K562 (cell line): ENCODE results near the gene TEX261. TPM values are rescaled to one million over a fixed set of nuclear protein-coding genes. Genes with fewer than 3 reads are reported as not detected.
A peak's percentile ranks its signal among the peaks of the same experiment; 100 is the strongest.

Experiments used
- DACH1 ChIP-seq: fragments of 450-650 bp; IDR thresholded peaks from 2 replicates; pipeline ENCODE4 v1.6.1; 2018; ENCODE audit not compliant: partially characterized antibody
- ELF4 ChIP-seq: fragments of 450-650 bp; formaldehyde crosslinking; IDR thresholded peaks from 2 replicates; pipeline ENCODE4 v1.4.0; 2022; ENCODE audit warnings: missing genetic modification characterization
- ESRRA ChIP-seq: fragments of 450-650 bp; IDR thresholded peaks from 2 replicates; pipeline ENCODE4 v1.6.1; 2014; ENCODE audit warnings: low read depth, mild to moderate bottlenecking, moderate library complexity, borderline replicate concordance
- MCM2 ChIP-seq: fragments of 450-650 bp; IDR thresholded peaks from 2 replicates; pipeline ENCODE4 v1.6.1; 2017; ENCODE audit warnings: low read depth, mild to moderate bottlenecking
- NCOA2 ChIP-seq, 2 experiments: fragments of 450-650 bp; IDR thresholded peaks; 2 replicates each; pipeline ENCODE4 v1.6.1; 2018; ENCODE audit warnings: mild to moderate bottlenecking in 2 of 2, moderate library complexity in 1 of 2; ENCODE audit not compliant: partially characterized antibody in 2 of 2
- RFX7 ChIP-seq: fragments of 250-450 bp; sonication (Bioruptor Pico); IDR thresholded peaks from 2 replicates; pipeline ENCODE4 v1.5.1; 2021; ENCODE audit warnings: mild to moderate bottlenecking
- SREBF1 ChIP-seq: fragments of 150-350 bp; IDR thresholded peaks from 2 replicates; pipeline ENCODE4 v1.6.1; 2014; ENCODE audit warnings: antibody characterized with exemption, low read depth, low read length, borderline replicate concordance
- polyA plus RNA-seq, 8 experiments: library from polyadenylated mRNA; depleted of rRNA in 4 of 8; stranded (reverse) in 5 of 8; unstranded in 3 of 8; fragments of >200 nt; fragmentation: Nextera tagmentation in 2 of 8; fragmentation: Illumina TruSeq in 1 of 8; extraction: Ambion mirVana in 2 of 8; extraction: Trizol in 1 of 8; gene quantifications; 2 replicates each; pipeline versions ENCODE4 v1.2.1 to v1.2.3, GENCODE V29; 2011 to 2014; ENCODE audit warnings: inconsistent platforms in 1 of 8, missing spikeins in 1 of 8
- total RNA-seq, 7 experiments: library from RNA; depleted of rRNA in 6 of 7; stranded (reverse); fragments of >200 nt in 6 of 7; fragmentation: Illumina TruSeq in 2 of 7; extraction: Trizol in 2 of 7; gene quantifications; 2 replicates each; pipeline versions ENCODE4 v1.2.1 to v1.2.3, GENCODE V29; 2011 to 2021; ENCODE audit warnings: low replicate concordance in 1 of 7
- TF ChIP-seq, protein P1 (sequence below): sonication (generic); formaldehyde crosslinking; IDR thresholded peaks from 2 replicates; pipeline ENCODE4 v1.8.0; 2023; ENCODE audit warnings: missing genetic modification reagents, mild to moderate bottlenecking, borderline replicate concordance
- TF ChIP-seq, protein P2 (sequence below): fragments of 250-450 bp; sonication (Bioruptor Pico); IDR thresholded peaks from 2 replicates; pipeline ENCODE4 v1.5.0; 2021; ENCODE audit warnings: mild to moderate bottlenecking, moderate library complexity
- TF ChIP-seq, protein P3 (sequence below): sonication (generic); formaldehyde crosslinking; IDR thresholded peaks from 2 replicates; pipeline ENCODE4 v1.8.0; 2022; ENCODE audit warnings: mild to moderate bottlenecking, low read depth, missing genetic modification reagents
- TF ChIP-seq, protein P4 (sequence below), 2 experiments: IDR thresholded peaks; 2 replicates each; pipeline ENCODE4 v1.6.1; 2012; ENCODE audit warnings: improper control_type of control experiment in 2 of 2, low read depth in 2 of 2, low read length in 2 of 2, borderline replicate concordance in 1 of 2
- TF ChIP-seq, protein P5 (sequence below): fragments of 450-650 bp; IDR thresholded peaks from 2 replicates; pipeline ENCODE4 v1.6.1; 2017; ENCODE audit warnings: antibody characterized with exemption

The TEX261 gene
- total and polyA plus RNA-seq, 9 of the 15 experiments (the other 6 are each of a cell fraction or from before 2014, with no cell fraction given): 11.9 to 110 (median 51.9) TPM

DNA sequence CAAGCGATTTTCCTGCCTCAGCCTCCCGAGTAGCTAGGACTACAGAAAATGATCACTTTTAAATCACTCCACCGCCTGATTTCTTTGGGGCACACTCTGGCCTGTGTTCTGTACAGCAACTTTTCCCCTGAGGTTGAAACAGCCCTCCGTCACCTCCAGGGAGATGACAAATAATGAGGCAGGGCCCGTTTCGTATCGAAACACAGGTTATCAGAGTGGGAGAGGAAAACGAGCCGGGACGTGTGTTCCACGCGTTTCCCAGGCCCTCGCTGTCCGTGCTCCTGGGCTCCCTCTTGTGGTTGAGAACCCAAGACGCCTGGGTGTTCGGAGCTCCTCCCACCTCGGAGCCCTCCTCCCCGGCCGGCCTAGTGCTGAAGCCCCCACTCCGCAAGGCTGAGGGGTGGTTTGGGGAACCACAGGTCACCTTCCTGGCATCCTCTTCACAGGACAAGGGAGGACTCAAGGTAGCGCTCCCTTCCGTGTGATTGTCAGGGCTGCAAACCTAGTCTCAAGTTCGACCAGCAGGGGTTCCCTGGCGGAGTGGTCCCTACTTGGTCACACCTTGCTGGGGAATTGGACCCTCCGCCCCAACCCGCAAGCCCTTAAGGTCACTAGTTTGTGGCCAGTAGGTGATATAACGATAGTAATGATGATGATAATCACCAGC lies 46.2 kb downstream of the TEX261 start (continued):
- TF ChIP-seq, protein P1, sequence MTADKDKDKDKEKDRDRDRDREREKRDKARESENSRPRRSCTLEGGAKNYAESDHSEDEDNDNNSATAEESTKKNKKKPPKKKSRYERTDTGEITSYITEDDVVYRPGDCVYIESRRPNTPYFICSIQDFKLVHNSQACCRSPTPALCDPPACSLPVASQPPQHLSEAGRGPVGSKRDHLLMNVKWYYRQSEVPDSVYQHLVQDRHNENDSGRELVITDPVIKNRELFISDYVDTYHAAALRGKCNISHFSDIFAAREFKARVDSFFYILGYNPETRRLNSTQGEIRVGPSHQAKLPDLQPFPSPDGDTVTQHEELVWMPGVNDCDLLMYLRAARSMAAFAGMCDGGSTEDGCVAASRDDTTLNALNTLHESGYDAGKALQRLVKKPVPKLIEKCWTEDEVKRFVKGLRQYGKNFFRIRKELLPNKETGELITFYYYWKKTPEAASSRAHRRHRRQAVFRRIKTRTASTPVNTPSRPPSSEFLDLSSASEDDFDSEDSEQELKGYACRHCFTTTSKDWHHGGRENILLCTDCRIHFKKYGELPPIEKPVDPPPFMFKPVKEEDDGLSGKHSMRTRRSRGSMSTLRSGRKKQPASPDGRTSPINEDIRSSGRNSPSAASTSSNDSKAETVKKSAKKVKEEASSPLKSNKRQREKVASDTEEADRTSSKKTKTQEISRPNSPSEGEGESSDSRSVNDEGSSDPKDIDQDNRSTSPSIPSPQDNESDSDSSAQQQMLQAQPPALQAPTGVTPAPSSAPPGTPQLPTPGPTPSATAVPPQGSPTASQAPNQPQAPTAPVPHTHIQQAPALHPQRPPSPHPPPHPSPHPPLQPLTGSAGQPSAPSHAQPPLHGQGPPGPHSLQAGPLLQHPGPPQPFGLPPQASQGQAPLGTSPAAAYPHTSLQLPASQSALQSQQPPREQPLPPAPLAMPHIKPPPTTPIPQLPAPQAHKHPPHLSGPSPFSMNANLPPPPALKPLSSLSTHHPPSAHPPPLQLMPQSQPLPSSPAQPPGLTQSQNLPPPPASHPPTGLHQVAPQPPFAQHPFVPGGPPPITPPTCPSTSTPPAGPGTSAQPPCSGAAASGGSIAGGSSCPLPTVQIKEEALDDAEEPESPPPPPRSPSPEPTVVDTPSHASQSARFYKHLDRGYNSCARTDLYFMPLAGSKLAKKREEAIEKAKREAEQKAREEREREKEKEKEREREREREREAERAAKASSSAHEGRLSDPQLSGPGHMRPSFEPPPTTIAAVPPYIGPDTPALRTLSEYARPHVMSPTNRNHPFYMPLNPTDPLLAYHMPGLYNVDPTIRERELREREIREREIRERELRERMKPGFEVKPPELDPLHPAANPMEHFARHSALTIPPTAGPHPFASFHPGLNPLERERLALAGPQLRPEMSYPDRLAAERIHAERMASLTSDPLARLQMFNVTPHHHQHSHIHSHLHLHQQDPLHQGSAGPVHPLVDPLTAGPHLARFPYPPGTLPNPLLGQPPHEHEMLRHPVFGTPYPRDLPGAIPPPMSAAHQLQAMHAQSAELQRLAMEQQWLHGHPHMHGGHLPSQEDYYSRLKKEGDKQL (CRISPR knock-in tag): no peak
- TF ChIP-seq SREBF1 (no peak), ELF4 (CRISPR knock-in tag) (no peak), NCOA2 (IDR thresholded peaks at IDR 0.05; ENCODE audit: partially characterized antibody in 2 of 2) (no peak), MCM2 (no peak), RFX7 (CRISPR knock-in tag) (no peak), DACH1 (no peak), ESRRA (0 out of 2 replicates have a peak, but pooled peaks have one; percentile 12)
- TF ChIP-seq, protein P2, sequence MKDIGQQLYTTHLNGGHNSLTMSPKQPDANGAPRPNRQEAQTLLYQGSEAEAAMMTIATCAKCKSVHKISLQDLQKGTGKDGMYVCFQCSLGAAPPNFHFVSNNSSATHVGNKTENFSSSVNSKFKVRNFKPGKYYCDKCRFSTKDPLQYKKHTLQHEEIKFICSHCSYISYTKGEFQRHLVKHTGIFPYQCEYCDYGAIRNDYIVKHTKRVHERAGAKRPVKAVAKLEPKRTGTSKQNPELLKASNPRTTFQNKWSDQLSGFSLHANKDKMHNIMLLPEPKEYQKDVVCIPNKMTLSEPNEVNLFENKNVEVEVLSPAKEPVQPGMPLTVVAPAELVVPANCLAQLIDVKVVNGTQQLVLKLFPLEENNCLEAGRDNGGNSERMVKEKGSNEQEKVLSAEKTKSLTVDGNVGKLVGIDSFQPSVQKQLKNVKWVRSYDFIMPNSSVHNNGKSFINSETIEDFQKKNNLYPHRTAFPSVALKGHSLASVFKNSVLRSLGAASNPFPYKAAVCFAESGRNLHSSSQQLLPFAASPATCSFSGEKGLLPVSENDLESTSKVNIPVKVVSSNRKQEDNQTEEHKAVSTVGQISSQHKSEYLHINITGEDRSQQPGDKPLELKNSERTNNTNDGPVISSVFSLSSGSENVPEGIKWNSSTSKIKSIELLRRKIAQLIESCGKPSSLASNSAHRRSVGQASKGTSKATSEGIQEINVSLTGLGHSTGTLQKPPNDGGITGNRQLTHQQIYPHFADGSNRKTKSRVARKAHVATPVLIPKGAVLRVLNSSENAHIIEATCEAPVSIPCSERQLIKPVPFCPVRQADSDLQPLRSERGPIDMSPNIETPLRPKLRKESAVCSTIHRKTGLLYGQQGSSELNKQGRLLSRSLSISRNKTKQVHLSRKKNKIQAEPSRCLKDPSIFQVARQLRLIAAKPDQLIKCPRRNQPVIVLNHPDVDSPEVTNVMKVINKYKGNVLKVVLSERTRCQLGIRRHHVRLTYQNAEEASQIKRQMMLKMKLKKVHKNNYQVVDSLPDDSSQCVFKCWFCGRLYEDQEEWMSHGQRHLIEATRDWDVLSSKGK: no peak
- TF ChIP-seq, protein P3, sequence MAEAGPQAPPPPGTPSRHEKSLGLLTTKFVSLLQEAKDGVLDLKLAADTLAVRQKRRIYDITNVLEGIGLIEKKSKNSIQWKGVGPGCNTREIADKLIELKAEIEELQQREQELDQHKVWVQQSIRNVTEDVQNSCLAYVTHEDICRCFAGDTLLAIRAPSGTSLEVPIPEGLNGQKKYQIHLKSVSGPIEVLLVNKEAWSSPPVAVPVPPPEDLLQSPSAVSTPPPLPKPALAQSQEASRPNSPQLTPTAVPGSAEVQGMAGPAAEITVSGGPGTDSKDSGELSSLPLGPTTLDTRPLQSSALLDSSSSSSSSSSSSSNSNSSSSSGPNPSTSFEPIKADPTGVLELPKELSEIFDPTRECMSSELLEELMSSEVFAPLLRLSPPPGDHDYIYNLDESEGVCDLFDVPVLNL (CRISPR knock-in tag): no peak
- TF ChIP-seq, protein P4, sequence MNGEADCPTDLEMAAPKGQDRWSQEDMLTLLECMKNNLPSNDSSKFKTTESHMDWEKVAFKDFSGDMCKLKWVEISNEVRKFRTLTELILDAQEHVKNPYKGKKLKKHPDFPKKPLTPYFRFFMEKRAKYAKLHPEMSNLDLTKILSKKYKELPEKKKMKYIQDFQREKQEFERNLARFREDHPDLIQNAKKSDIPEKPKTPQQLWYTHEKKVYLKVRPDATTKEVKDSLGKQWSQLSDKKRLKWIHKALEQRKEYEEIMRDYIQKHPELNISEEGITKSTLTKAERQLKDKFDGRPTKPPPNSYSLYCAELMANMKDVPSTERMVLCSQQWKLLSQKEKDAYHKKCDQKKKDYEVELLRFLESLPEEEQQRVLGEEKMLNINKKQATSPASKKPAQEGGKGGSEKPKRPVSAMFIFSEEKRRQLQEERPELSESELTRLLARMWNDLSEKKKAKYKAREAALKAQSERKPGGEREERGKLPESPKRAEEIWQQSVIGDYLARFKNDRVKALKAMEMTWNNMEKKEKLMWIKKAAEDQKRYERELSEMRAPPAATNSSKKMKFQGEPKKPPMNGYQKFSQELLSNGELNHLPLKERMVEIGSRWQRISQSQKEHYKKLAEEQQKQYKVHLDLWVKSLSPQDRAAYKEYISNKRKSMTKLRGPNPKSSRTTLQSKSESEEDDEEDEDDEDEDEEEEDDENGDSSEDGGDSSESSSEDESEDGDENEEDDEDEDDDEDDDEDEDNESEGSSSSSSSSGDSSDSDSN (IDR thresholded peaks at IDR 0.05; ENCODE audit: borderline replicate concordance in 1 of 2, low read depth in 2 of 2, low read length in 2 of 2): no peak
- TF ChIP-seq, protein P5, sequence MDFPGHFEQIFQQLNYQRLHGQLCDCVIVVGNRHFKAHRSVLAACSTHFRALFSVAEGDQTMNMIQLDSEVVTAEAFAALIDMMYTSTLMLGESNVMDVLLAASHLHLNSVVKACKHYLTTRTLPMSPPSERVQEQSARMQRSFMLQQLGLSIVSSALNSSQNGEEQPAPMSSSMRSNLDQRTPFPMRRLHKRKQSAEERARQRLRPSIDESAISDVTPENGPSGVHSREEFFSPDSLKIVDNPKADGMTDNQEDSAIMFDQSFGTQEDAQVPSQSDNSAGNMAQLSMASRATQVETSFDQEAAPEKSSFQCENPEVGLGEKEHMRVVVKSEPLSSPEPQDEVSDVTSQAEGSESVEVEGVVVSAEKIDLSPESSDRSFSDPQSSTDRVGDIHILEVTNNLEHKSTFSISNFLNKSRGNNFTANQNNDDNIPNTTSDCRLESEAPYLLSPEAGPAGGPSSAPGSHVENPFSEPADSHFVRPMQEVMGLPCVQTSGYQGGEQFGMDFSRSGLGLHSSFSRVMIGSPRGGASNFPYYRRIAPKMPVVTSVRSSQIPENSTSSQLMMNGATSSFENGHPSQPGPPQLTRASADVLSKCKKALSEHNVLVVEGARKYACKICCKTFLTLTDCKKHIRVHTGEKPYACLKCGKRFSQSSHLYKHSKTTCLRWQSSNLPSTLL: no peak
